SK-N-MC (cell line): ENCODE measurements around the gene SMARCC1.

Source experiments
- FOXP2 ChIP-seq: optimal IDR thresholded peaks from 2 replicates; pipeline ENCODE3; 2011; ENCODE audit warnings: mild to moderate bottlenecking, moderate library complexity; ENCODE audit not compliant: insufficient read depth; ENCODE audit errors: extremely low read length, control extremely low read depth
- POLR2AphosphoS5 ChIP-seq: IDR thresholded peaks from 2 replicates; pipeline ENCODE4 v1.6.1; 2012; ENCODE audit warnings: mild to moderate bottlenecking, low read depth, low read length, borderline replicate concordance

DNA sequence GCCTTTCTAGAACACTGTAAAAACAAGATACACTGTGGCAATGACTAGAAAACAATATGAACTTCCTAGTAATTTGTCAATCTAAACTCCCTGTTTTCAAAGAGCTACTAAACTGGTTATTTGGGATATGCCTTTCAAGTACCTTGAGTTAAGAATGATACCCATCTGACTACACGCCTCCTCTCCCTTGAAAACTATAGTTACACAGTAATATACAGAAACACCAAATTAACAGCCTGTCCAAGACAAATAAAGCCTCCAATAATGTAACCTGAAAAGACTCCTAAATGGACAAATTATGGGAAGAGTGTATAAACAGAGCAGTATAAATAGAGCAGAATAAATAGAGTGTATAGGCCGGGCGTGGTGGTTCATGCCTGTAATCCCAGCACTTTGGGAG is 70.1 kb downstream of the SMARCC1 start:
- TF ChIP-seq POLR2AphosphoS5 (no peak), FOXP2 (no peak)
